Peyer's patch (tissue), 4 donors: ENCODE data around the gene GPC6.

Source experiments
- POLR2A ChIP-seq, 2 donors: fragments of 450-650 bp; IDR thresholded peaks; one replicate each; pipeline ENCODE4 v1.5.1; 2017; ENCODE audit warnings: antibody characterized with exemption in 2 of 2, mild to moderate bottlenecking in 2 of 2, moderate library complexity in 2 of 2
- TF ChIP-seq, protein P1 (sequence below), 6 experiments: fragments of 450-650 bp in 4 of 6; fragments of 200-600 bp in 2 of 6; sonication (generic) in 1 of 6; IDR thresholded peaks; one replicate each; pipeline ENCODE4 v1.5.1; 2017 to 2019; ENCODE audit warnings: antibody characterized with exemption in 6 of 6, mild to moderate bottlenecking in 3 of 6, moderate library complexity in 1 of 6

GRCh38 chr13:93922063-93922855, 695.7 kb downstream of the GPC6 start:
- TF ChIP-seq, protein P1, sequence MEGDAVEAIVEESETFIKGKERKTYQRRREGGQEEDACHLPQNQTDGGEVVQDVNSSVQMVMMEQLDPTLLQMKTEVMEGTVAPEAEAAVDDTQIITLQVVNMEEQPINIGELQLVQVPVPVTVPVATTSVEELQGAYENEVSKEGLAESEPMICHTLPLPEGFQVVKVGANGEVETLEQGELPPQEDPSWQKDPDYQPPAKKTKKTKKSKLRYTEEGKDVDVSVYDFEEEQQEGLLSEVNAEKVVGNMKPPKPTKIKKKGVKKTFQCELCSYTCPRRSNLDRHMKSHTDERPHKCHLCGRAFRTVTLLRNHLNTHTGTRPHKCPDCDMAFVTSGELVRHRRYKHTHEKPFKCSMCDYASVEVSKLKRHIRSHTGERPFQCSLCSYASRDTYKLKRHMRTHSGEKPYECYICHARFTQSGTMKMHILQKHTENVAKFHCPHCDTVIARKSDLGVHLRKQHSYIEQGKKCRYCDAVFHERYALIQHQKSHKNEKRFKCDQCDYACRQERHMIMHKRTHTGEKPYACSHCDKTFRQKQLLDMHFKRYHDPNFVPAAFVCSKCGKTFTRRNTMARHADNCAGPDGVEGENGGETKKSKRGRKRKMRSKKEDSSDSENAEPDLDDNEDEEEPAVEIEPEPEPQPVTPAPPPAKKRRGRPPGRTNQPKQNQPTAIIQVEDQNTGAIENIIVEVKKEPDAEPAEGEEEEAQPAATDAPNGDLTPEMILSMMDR (IDR thresholded peaks at IDR 0.05): no peak
- TF ChIP-seq POLR2A (IDR thresholded peaks at IDR 0.05): no peak
